ENCODE results near the gene CTNNAL1. TPM values are rescaled to one million over a fixed set of nuclear protein-coding genes. Genes with fewer than 3 reads are reported as not detected.

The CTNNAL1 gene, protein sequence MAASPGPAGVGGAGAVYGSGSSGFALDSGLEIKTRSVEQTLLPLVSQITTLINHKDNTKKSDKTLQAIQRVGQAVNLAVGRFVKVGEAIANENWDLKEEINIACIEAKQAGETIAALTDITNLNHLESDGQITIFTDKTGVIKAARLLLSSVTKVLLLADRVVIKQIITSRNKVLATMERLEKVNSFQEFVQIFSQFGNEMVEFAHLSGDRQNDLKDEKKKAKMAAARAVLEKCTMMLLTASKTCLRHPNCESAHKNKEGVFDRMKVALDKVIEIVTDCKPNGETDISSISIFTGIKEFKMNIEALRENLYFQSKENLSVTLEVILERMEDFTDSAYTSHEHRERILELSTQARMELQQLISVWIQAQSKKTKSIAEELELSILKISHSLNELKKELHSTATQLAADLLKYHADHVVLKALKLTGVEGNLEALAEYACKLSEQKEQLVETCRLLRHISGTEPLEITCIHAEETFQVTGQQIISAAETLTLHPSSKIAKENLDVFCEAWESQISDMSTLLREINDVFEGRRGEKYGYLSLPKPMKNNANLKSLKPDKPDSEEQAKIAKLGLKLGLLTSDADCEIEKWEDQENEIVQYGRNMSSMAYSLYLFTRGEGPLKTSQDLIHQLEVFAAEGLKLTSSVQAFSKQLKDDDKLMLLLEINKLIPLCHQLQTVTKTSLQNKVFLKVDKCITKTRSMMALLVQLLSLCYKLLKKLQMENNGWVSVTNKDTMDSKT
- polyA plus RNA-seq (2013, experiment 1 of 2): 64.7 TPM
- 66.2 TPM for polyA plus RNA-seq (2013, experiment 2 of 2)

DNA sequence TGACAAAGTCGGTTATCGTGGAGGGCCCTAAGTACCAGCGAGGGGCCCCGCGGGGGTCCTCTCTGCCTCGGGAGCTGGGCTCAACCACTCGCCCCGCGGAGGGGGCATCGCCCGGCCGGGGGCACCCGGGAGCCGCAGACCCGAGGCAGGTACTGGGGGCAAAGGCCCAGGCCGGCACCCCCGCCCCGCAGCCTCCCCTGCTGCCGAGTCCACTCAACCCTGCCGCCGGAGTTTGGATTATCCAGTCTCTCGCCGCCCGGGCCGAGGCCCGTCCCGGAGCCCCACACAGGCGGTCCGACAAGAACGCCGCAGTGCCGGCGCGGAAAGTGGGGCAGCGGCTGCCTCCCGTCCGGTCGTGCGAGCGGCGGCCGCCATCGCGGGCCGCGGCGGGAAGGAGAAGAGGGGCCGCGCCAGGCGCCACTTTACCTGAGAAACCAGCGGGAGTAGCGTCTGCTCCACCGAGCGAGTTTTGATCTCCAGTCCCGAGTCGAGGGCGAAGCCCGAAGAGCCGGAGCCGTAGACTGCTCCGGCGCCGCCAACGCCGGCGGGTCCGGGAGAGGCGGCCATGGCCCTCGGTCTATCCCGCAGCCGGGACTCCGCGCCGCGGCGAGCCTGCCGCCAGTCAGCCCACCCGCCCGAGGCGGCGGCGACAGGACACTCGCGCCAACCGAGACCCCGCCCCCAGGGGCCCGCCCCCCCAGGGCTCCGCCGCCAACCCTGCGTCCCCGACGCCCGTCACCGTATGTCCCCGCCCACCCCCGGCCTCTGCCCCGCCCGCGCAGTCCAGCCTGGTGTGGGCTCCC, at the start of gene CTNNAL1:
Gene CTNNAL1, minus strand, starts transcription at position 624 of the 803 bp plus-strand sequence. Its CDS starts 57 bp downstream, at position 567.
- peak within 1 kb of the TSS; percentile 66 to 98 for H3K4me3 ChIP-seq (ENCODE audit: low read length in 2 of 2)

GRCh38 chr9:109062543-109062942, 49.2 kb upstream of the CTNNAL1 start:
- Histone ChIP-seq H3K36me3 (replicated peaks in 1 of 2; ENCODE audit: control insufficient read depth in 2 of 2, insufficient read depth in 2 of 2, low read length in 2 of 2) (peaks cover 14 to 94% of the 10 kb centered on the region in 2 donors), H2AFZ (ENCODE audit: low read length) (no peak overlapping the region), H4K8ac (ENCODE audit: low read depth, low read length) (no peak overlapping the region), H2BK15ac (ENCODE audit: low read length) (no peak overlapping the region), H4K91ac (ENCODE audit: low read depth, low read length, poor library complexity) (no peak overlapping the region), H3K4me1 (ENCODE audit: control insufficient read depth in 2 of 2, insufficient read depth in 1 of 2, low read depth in 1 of 2, low read length in 2 of 2) (no peaks in the 10 kb centered on the region), H3K27ac (replicated peaks; ENCODE audit: low read length) (no peak overlapping the region), H3K18ac (ENCODE audit: low read length) (no peak overlapping the region), H2AK5ac (ENCODE audit: low read depth, low read length) (no peak overlapping the region), H3K23ac (ENCODE audit: low read depth, low read length, poor library complexity) (no peak overlapping the region), H3K79me1 (ENCODE audit: low read depth, low read length) (no peaks in the 10 kb centered on the region), H2BK120ac (ENCODE audit: low read depth, low read length) (no peak overlapping the region), H2BK5ac (ENCODE audit: low read length) (no peak overlapping the region), H3K27me3 (ENCODE audit: control insufficient read depth in 3 of 3, insufficient read depth in 3 of 3, low read depth in 1 of 3, low read length in 3 of 3) (no peaks in the 10 kb centered on the region), H3K4ac (ENCODE audit: low read length) (no peak overlapping the region), H3K4me3 (ENCODE audit: low read length in 2 of 2) (no peak overlapping the region), H3K4me2 (ENCODE audit: insufficient read depth, low read length, poor library complexity, severe bottlenecking) (no peak overlapping the region), H2BK12ac (ENCODE audit: low read length) (no peak overlapping the region), H3K14ac (ENCODE audit: low read length) (no peak overlapping the region), H3K9ac (ENCODE audit: low read depth, low read length, poor library complexity) (no peak overlapping the region), H3K9me3 (replicated peaks in 1 of 2; ENCODE audit: control insufficient read depth in 2 of 2, insufficient read depth in 1 of 2, low read depth in 1 of 2, low read length in 2 of 2) (no peaks in the 10 kb centered on the region)
- DNase-seq (ENCODE audit: low spot score): no peak
- no CpG with 5 or more reads among the region's 6 CpGs for WGBS, 2 donors (ENCODE audit: extremely low coverage in 2 of 2, insufficient read length in 2 of 2, insufficient replicate concordance in 1 of 2)

More for the DNA sequence above, at the start of gene CTNNAL1:
- Histone ChIP-seq H2BK5ac (ENCODE audit: low read length) (peak within 1 kb of the TSS; percentile 10), H3K9ac (ENCODE audit: low read depth, low read length, poor library complexity) (peak within 1 kb of the TSS; percentile 83), H3K14ac (ENCODE audit: low read length) (peak within 1 kb of the TSS; percentile 76), H2BK12ac (ENCODE audit: low read length) (no peak within 1 kb of the TSS), H4K91ac (ENCODE audit: low read depth, low read length, poor library complexity) (no peak within 1 kb of the TSS), H3K18ac (ENCODE audit: low read length) (peak within 1 kb of the TSS; percentile 94), H3K23ac (ENCODE audit: low read depth, low read length, poor library complexity) (peak within 1 kb of the TSS; percentile 87), H4K8ac (ENCODE audit: low read depth, low read length) (no peak within 1 kb of the TSS), H3K4me2 (ENCODE audit: insufficient read depth, low read length, poor library complexity, severe bottlenecking) (peak within 1 kb of the TSS; percentile 89), H3K4me1 (ENCODE audit: control insufficient read depth in 2 of 2, insufficient read depth in 1 of 2, low read depth in 1 of 2, low read length in 2 of 2) (peaks cover 9 to 22% of the 10 kb centered on the region in 2 donors), H3K36me3 (replicated peaks in 1 of 2; ENCODE audit: control insufficient read depth in 2 of 2, insufficient read depth in 2 of 2, low read length in 2 of 2) (peaks cover 2 to 18% of the 10 kb centered on the region in 2 donors), H2BK120ac (ENCODE audit: low read depth, low read length) (no peak within 1 kb of the TSS), H3K27me3 (ENCODE audit: control insufficient read depth in 3 of 3, insufficient read depth in 3 of 3, low read depth in 1 of 3, low read length in 3 of 3) (no peaks in the 10 kb centered on the region), H2AK5ac (ENCODE audit: low read depth, low read length) (no peak within 1 kb of the TSS), H2BK15ac (ENCODE audit: low read length) (no peak within 1 kb of the TSS), H3K27ac (replicated peaks; ENCODE audit: low read length) (peak within 1 kb of the TSS; percentile 61), H3K4ac (ENCODE audit: low read length) (peak within 1 kb of the TSS; percentile 24), H3K9me3 (replicated peaks in 1 of 2; ENCODE audit: control insufficient read depth in 2 of 2, insufficient read depth in 1 of 2, low read depth in 1 of 2, low read length in 2 of 2) (peaks cover 0 to 5% of the 10 kb centered on the region in 2 donors), H3K79me1 (ENCODE audit: low read depth, low read length) (peaks cover 4% of the 10 kb centered on the region), H2AFZ (ENCODE audit: low read length) (peak within 1 kb of the TSS; percentile 94)
- peak; percentile 87 for DNase-seq (ENCODE audit: low spot score)
- WGBS, 2 donors (ENCODE audit: extremely low coverage in 2 of 2, insufficient read length in 2 of 2, insufficient replicate concordance in 1 of 2): no CpG with 5 or more reads among the region's 99 CpGs

DNA sequence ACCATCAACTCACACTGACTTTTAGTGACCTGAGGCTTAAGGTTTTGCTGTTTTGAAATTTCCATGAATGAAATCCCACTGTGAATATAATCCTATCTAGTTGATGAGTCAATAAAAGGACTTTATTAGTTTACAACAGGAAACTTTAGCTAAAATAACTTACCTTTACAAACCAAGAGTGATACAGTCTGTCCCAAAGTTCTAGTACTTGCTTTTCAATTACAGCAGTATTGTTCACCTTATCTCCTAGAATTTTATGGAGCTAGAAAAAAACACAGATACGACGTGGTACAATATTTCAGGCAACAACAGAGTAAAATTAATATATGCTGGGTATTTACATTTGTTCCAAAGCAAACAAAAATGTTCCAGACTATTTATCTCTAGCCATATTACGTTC, 46.9 kb upstream of the CTNNAL1 start:
- DNase-seq (ENCODE audit: low spot score): no peak
- no peak overlapping the region for H4K8ac ChIP-seq (ENCODE audit: low read depth, low read length)
- no peak overlapping the region for H3K4me2 ChIP-seq (ENCODE audit: insufficient read depth, low read length, poor library complexity, severe bottlenecking)
- H3K4ac ChIP-seq (ENCODE audit: low read length): no peak overlapping the region
- no peaks in the 10 kb centered on the region for H3K79me1 ChIP-seq (ENCODE audit: low read depth, low read length)
- peaks cover 15 to 95% of the 10 kb centered on the region in 2 donors for H3K36me3 ChIP-seq (replicated peaks in 1 of 2; ENCODE audit: control insufficient read depth in 2 of 2, insufficient read depth in 2 of 2, low read length in 2 of 2)
- no peak overlapping the region for H3K9ac ChIP-seq (ENCODE audit: low read depth, low read length, poor library complexity)
- no CpG with 5 or more reads among the region's 3 CpGs for WGBS, 2 donors (ENCODE audit: extremely low coverage in 2 of 2, insufficient read length in 2 of 2, insufficient replicate concordance in 1 of 2)
- H2BK120ac ChIP-seq (ENCODE audit: low read depth, low read length): no peak overlapping the region
- H2BK12ac ChIP-seq (ENCODE audit: low read length): no peak overlapping the region
- no peak overlapping the region for H2BK15ac ChIP-seq (ENCODE audit: low read length)
- no peak overlapping the region for H2AFZ ChIP-seq (ENCODE audit: low read length)
- no peak overlapping the region for H3K4me3 ChIP-seq (ENCODE audit: low read length in 2 of 2)
- H3K23ac ChIP-seq (ENCODE audit: low read depth, low read length, poor library complexity): no peak overlapping the region
- no peaks in the 10 kb centered on the region for H3K9me3 ChIP-seq (replicated peaks in 1 of 2; ENCODE audit: control insufficient read depth in 2 of 2, insufficient read depth in 1 of 2, low read depth in 1 of 2, low read length in 2 of 2)
- no peak overlapping the region for H2AK5ac ChIP-seq (ENCODE audit: low read depth, low read length)
- H4K91ac ChIP-seq (ENCODE audit: low read depth, low read length, poor library complexity): no peak overlapping the region
- no peak overlapping the region for H3K18ac ChIP-seq (ENCODE audit: low read length)
- H3K14ac ChIP-seq (ENCODE audit: low read length): no peak overlapping the region
- no peaks in the 10 kb centered on the region for H3K4me1 ChIP-seq (ENCODE audit: control insufficient read depth in 2 of 2, insufficient read depth in 1 of 2, low read depth in 1 of 2, low read length in 2 of 2)
- no peaks in the 10 kb centered on the region for H3K27me3 ChIP-seq (ENCODE audit: control insufficient read depth in 3 of 3, insufficient read depth in 3 of 3, low read depth in 1 of 3, low read length in 3 of 3)
- no peak overlapping the region for H3K27ac ChIP-seq (replicated peaks; ENCODE audit: low read length)
- no peak overlapping the region for H2BK5ac ChIP-seq (ENCODE audit: low read length)

Data from neuronal stem cell (in vitro differentiated cells).